Psoas muscle (tissue), 8 donors: ENCODE results near the gene ELAVL2. TPM values are rescaled to one million over a fixed set of nuclear protein-coding genes. Genes with fewer than 3 reads are reported as not detected.

Experiments used
- ATAC-seq, 4 donors: fragments of 200-7000 bp; cut with Tn5 transposase; one replicate each; pipeline ENCODE4 v1.9.1; 2020; ENCODE audit warnings: moderate library complexity in 3 of 4, mild to moderate bottlenecking in 2 of 4
- DNase-seq, 2 donors: peaks; one replicate each; pipeline ENCODE4 v3.0.0-alpha.2; 2020
- H3K27ac ChIP-seq: fragments of 200-600 bp; one replicate; pipeline ENCODE4 v1.8.0; 2022
- H3K27me3 ChIP-seq, 3 donors: fragments of 200-600 bp in 1 of 3; one replicate each; pipeline versions ENCODE4 v1.6.1 to v1.8.0; 2013 to 2022; ENCODE audit warnings: low read length in 2 of 3, mild to moderate bottlenecking in 2 of 3, moderate library complexity in 1 of 3; ENCODE audit not compliant: insufficient read depth in 3 of 3
- H3K36me3 ChIP-seq, 2 donors: fragments of 200-600 bp in 1 of 2; one replicate each; pipeline versions ENCODE4 v1.6.1 to v1.8.0; 2013 to 2022; ENCODE audit warnings: low read depth in 1 of 2, mild to moderate bottlenecking in 1 of 2, moderate library complexity in 1 of 2; ENCODE audit not compliant: insufficient read depth in 1 of 2
- H3K4me1 ChIP-seq: fragments of 200-600 bp; one replicate; pipeline ENCODE4 v1.8.0; 2022
- H3K4me3 ChIP-seq: fragments of 200-600 bp; one replicate; pipeline ENCODE4 v1.8.0; 2022; ENCODE audit warnings: mild to moderate bottlenecking
- H3K9me3 ChIP-seq: fragments of 200-600 bp; one replicate; pipeline ENCODE4 v1.8.0; 2022
- CTCF ChIP-seq: fragments of 200-600 bp; IDR thresholded peaks from one replicate; pipeline ENCODE4 v1.8.0; 2022; ENCODE audit warnings: antibody characterized with exemption
- WGBS, 3 donors: extraction: QIAGEN DNeasy Blood & Tissue Kit; methylation state at CpG; one replicate each; pipeline versions ENCODE4 v1.1.6 to v1.1.7; 2013; 5-methylcytosine and 5-hydroxymethylcytosine counted together
- intact Hi-C, 2 donors: fragments of 100-400 bp; cut with DNase I; formaldehyde crosslinking; loops; one replicate each; pipeline versions ENCODE4 v1.11.0 to v1.14.2; 2022
- polyA plus RNA-seq, 3 donors: library from polyadenylated mRNA; stranded (reverse); fragments of 200-250 nt; gene quantifications; one replicate each; pipeline ENCODE4 v1.2.3, GENCODE V29; 2013
- total RNA-seq, 4 donors: library from RNA; stranded (reverse); fragmentation: NEBNext Ultra II Directional in 2 of 4; extraction: Animal tissue kit (Norgen Biotek cat#: 25700) in 2 of 4; gene quantifications; one replicate each; pipeline versions ENCODE4 v1.2.1 to v1.2.4, GENCODE V29; 2021 to 2023
- donor health status: healthy with polysubstance abuse.
- donor health status: DM: no; HTN: no; CAD: no; lungs with moderate emphysema.
- donor health status: Bipolar disorder and iron deficiency.
- donor health status: healthy.
- donor health status: DM: yes; HTN: yes; CAD: no.
- donor health status: DM: no; HTN: no; CAD: no.
- donor health status: DM: no; HTN: no; CAD: no.
- donor health status: DM: yes; HTN: yes; CAD: no.

Gene ELAVL2
- total and polyA plus RNA-seq, 7 donors, result 0.03 to 0.32 (median 0.04) TPM; not detected in 4

GRCh38 chr9:23775549-23775948 lies 50.5 kb downstream of the ELAVL2 start:
- Histone ChIP-seq H3K4me3 (no peak overlapping the region), H3K9me3 (no peaks in the 10 kb centered on the region), H3K36me3 (no peaks in the 10 kb centered on the region), H3K27me3 (no peaks in the 10 kb centered on the region), H3K27ac (no peak overlapping the region), H3K4me1 (peaks cover 6% of the 10 kb centered on the region)
- ATAC-seq, result no peak
- TF ChIP-seq CTCF, result no peak
- no peak for DNase-seq
- 83 to 89% (median 85%) methylated on average over 6 of the region's 6 CpGs for WGBS, 3 donors
- intact Hi-C loops, result no loop called here

GRCh38 chr9:23774266-23774665 lies 51.8 kb downstream of the ELAVL2 start:
- no peak for DNase-seq
- Histone ChIP-seq H3K4me1 (peaks cover 2% of the 10 kb centered on the region), H3K27me3 (no peaks in the 10 kb centered on the region), H3K9me3 (no peaks in the 10 kb centered on the region), H3K27ac (no peak overlapping the region), H3K4me3 (no peak overlapping the region), H3K36me3 (no peaks in the 10 kb centered on the region)
- 19 to 31% (median 21%) methylated on average over 2 of the region's 2 CpGs for WGBS, 3 donors
- no peak for TF ChIP-seq CTCF
- intact Hi-C loops, result no loop called here
- no peak for ATAC-seq

- no peaks in the 10 kb centered on the region for H3K9me3 ChIP-seq
- DNase-seq, result no peak
- no peak for ATAC-seq
- no peak overlapping the region for H3K27ac ChIP-seq
- TF ChIP-seq CTCF, result no peak
- no peak overlapping the region for H3K4me3 ChIP-seq
- intact Hi-C loops, result no loop called here
- no peaks in the 10 kb centered on the region for H3K27me3 ChIP-seq
- no peaks in the 10 kb centered on the region for H3K36me3 ChIP-seq
- H3K4me1 ChIP-seq, result no peaks in the 10 kb centered on the region
Measured at GRCh38 chr9:23772385-23772783, 53.7 kb downstream of the ELAVL2 start.

GRCh38 chr9:23771746-23772384 lies 54.2 kb downstream of the ELAVL2 start:
- intact Hi-C loops, result no loop called here
- ATAC-seq, result no peak

More at GRCh38 chr9:23771746-23772384, 54.2 kb downstream of the ELAVL2 start:
- TF ChIP-seq CTCF, result no peak
- peaks cover under 1% of the 10 kb centered on the region for H3K4me1 ChIP-seq
- no peaks in the 10 kb centered on the region for H3K9me3 ChIP-seq
- H3K27me3 ChIP-seq, result no peaks in the 10 kb centered on the region
- no peaks in the 10 kb centered on the region for H3K36me3 ChIP-seq
- H3K4me3 ChIP-seq, result no peak overlapping the region
- no peak for DNase-seq
- H3K27ac ChIP-seq, result no peak overlapping the region
